NT2/D1 (cell line): ENCODE results near the gene HCST.

Source experiments
- DNase-seq: peaks from one replicate; pipeline ENCODE4 v3.0.0-alpha.2; 2011; ENCODE audit warnings: low read depth, low spot score
- H3K27me3 ChIP-seq: 2 replicates; pipeline ENCODE4 v1.6.0; 2011; ENCODE audit warnings: mild to moderate bottlenecking; ENCODE audit not compliant: insufficient read length, insufficient read depth
- H3K36me3 ChIP-seq: 2 replicates; pipeline ENCODE4 v1.6.1; 2011; ENCODE audit warnings: mild to moderate bottlenecking, low read length, mixed read lengths; ENCODE audit not compliant: insufficient read depth, insufficient read length
- H3K4me1 ChIP-seq: 2 replicates; pipeline ENCODE4 v1.5.1; 2011; ENCODE audit not compliant: insufficient read depth, insufficient read length
- H3K4me3 ChIP-seq: 2 replicates; pipeline ENCODE4 v1.5.1; 2011; ENCODE audit warnings: low read depth; ENCODE audit not compliant: insufficient read length
- H3K9ac ChIP-seq: 2 replicates; pipeline ENCODE4 v1.6.0; 2011; ENCODE audit warnings: low read depth; ENCODE audit not compliant: insufficient read length
- H3K9me3 ChIP-seq: 2 replicates; pipeline ENCODE4 v1.5.1; 2011; ENCODE audit warnings: mild to moderate bottlenecking, low read length; ENCODE audit not compliant: insufficient read depth
- SUZ12 ChIP-seq: IDR thresholded peaks from 2 replicates; pipeline ENCODE4 v1.6.1; 2011; ENCODE audit not compliant: insufficient read length, insufficient read depth; ENCODE audit errors: extremely low read depth
- YY1 ChIP-seq: IDR thresholded peaks from 2 replicates; pipeline ENCODE4 v1.6.1; 2011; ENCODE audit not compliant: insufficient read length, insufficient read depth
- ZNF274 ChIP-seq: IDR thresholded peaks from 2 replicates; pipeline ENCODE4 v1.6.1; 2011; ENCODE audit warnings: mild to moderate bottlenecking, low read depth, low read length

The HCST gene

GRCh38 chr19:35913589-35913988 lies 11.3 kb downstream of the HCST start:
- Histone ChIP-seq H3K36me3 (no peaks in the 10 kb centered on the region), H3K4me1 (no peaks in the 10 kb centered on the region), H3K27me3 (no peaks in the 10 kb centered on the region), H3K9me3 (no peaks in the 10 kb centered on the region), H3K4me3 (no peak overlapping the region), H3K9ac (no peak overlapping the region)
- no peak for DNase-seq
- no peak for TF ChIP-seq ZNF274
- TF ChIP-seq YY1 = no peak
- no peak for TF ChIP-seq SUZ12

GRCh38 chr19:35915443-35915842 lies 13.1 kb downstream of the HCST start:
- Histone ChIP-seq H3K27me3 (no peaks in the 10 kb centered on the region), H3K36me3 (no peaks in the 10 kb centered on the region)
- no peak for DNase-seq

GRCh38 chr19:35919306-35919705 lies 17.0 kb downstream of the HCST start:
- no peak for TF ChIP-seq YY1
- no peaks in the 10 kb centered on the region for H3K36me3 ChIP-seq
- no peak overlapping the region for H3K4me3 ChIP-seq
- no peak for DNase-seq
- no peaks in the 10 kb centered on the region for H3K27me3 ChIP-seq
- no peak overlapping the region for H3K9ac ChIP-seq
- no peaks in the 10 kb centered on the region for H3K9me3 ChIP-seq
- H3K4me1 ChIP-seq = no peaks in the 10 kb centered on the region

More at GRCh38 chr19:35915443-35915842, 13.1 kb downstream of the HCST start:
- H3K9me3 ChIP-seq = no peaks in the 10 kb centered on the region
- no peaks in the 10 kb centered on the region for H3K4me1 ChIP-seq
- H3K9ac ChIP-seq = no peak overlapping the region
- TF ChIP-seq YY1 (no peak), SUZ12 (no peak), ZNF274 (no peak)
- H3K4me3 ChIP-seq = no peak overlapping the region

GRCh38 chr19:35921012-35921411 lies 18.7 kb downstream of the HCST start:
- H3K4me1 ChIP-seq = no peaks in the 10 kb centered on the region
- no peaks in the 10 kb centered on the region for H3K27me3 ChIP-seq
- H3K4me3 ChIP-seq = no peak overlapping the region
- TF ChIP-seq YY1 (no peak), SUZ12 (no peak), ZNF274 (no peak)
- no peak overlapping the region for H3K9ac ChIP-seq
- no peaks in the 10 kb centered on the region for H3K36me3 ChIP-seq
- H3K9me3 ChIP-seq = peaks cover 12% of the 10 kb centered on the region; the same call in 1 of the 2 replicates
- DNase-seq = no peak

GRCh38 chr19:35925501-35925900 lies 23.2 kb downstream of the HCST start:
- Histone ChIP-seq H3K9ac (no peak overlapping the region), H3K4me1 (no peaks in the 10 kb centered on the region), H3K9me3 (peaks cover 12% of the 10 kb centered on the region; the same call in 1 of the 2 replicates), H3K27me3 (no peaks in the 10 kb centered on the region), H3K4me3 (no peak overlapping the region), H3K36me3 (no peaks in the 10 kb centered on the region)
- no peak for TF ChIP-seq ZNF274
- no peak for TF ChIP-seq SUZ12
- TF ChIP-seq YY1 = no peak
- DNase-seq = no peak

GRCh38 chr19:35928507-35928906 lies 26.2 kb downstream of the HCST start:
- H3K9me3 ChIP-seq = peaks cover 12% of the 10 kb centered on the region; the same call in 1 of the 2 replicates
- no peak overlapping the region for H3K4me3 ChIP-seq
- H3K9ac ChIP-seq = no peak overlapping the region
- TF ChIP-seq ZNF274 = no peak
- no peak for TF ChIP-seq SUZ12
- TF ChIP-seq YY1 = no peak
- no peaks in the 10 kb centered on the region for H3K27me3 ChIP-seq
- H3K36me3 ChIP-seq = no peaks in the 10 kb centered on the region
- DNase-seq = no peak
- H3K4me1 ChIP-seq = no peaks in the 10 kb centered on the region

- H3K36me3 ChIP-seq = no peaks in the 10 kb centered on the region
- H3K27me3 ChIP-seq = no peaks in the 10 kb centered on the region
These were observed 27.5 kb downstream of the HCST start for GRCh38 chr19:35929876-35930275.

GRCh38 chr19:35931161-35931873 lies 29.0 kb downstream of the HCST start:
- Histone ChIP-seq H3K9ac (peak overlapping the region; percentile 29), H3K9me3 (no peaks in the 10 kb centered on the region), H3K4me3 (peak overlapping the region; percentile 16), H3K4me1 (peaks cover 5% of the 10 kb centered on the region), H3K36me3 (no peaks in the 10 kb centered on the region), H3K27me3 (no peaks in the 10 kb centered on the region)
- TF ChIP-seq SUZ12 (no peak), YY1 (peak; percentile 30), ZNF274 (no peak)
- peak; percentile 97 for DNase-seq

More at GRCh38 chr19:35929876-35930275, 27.5 kb downstream of the HCST start:
- Histone ChIP-seq H3K9ac (no peak overlapping the region), H3K9me3 (peaks cover 12% of the 10 kb centered on the region; the same call in 1 of the 2 replicates), H3K4me3 (no peak overlapping the region), H3K4me1 (no peaks in the 10 kb centered on the region)
- no peak for TF ChIP-seq ZNF274
- TF ChIP-seq YY1 = no peak
- no peak for TF ChIP-seq SUZ12
- DNase-seq = no peak
